ENCODE results near the gene ADCY5.

Gene ADCY5

GRCh38 chr3:123282461-123282860 is 166.4 kb downstream of the ADCY5 start:
- Histone ChIP-seq H4K91ac (ENCODE audit: low read depth, low read length, poor library complexity) (no peak overlapping the region), H3K4ac (ENCODE audit: low read length) (no peak overlapping the region), H3K4me2 (ENCODE audit: insufficient read depth, low read length, poor library complexity, severe bottlenecking) (no peak overlapping the region), H3K36me3 (replicated peaks in 1 of 2; ENCODE audit: control insufficient read depth in 2 of 2, insufficient read depth in 2 of 2, low read length in 2 of 2) (no peaks in the 10 kb centered on the region), H3K27ac (replicated peaks; ENCODE audit: low read length) (no peak overlapping the region), H2AFZ (ENCODE audit: low read length) (no peak overlapping the region), H3K14ac (ENCODE audit: low read length) (no peak overlapping the region), H2BK12ac (ENCODE audit: low read length) (no peak overlapping the region), H3K9me3 (replicated peaks in 1 of 2; ENCODE audit: control insufficient read depth in 2 of 2, insufficient read depth in 1 of 2, low read depth in 1 of 2, low read length in 2 of 2) (peaks cover 0 to 2% of the 10 kb centered on the region in 2 donors), H4K8ac (ENCODE audit: low read depth, low read length) (no peak overlapping the region), H3K18ac (ENCODE audit: low read length) (no peak overlapping the region), H3K23ac (ENCODE audit: low read depth, low read length, poor library complexity) (peak overlapping the region; percentile 29), H3K79me1 (ENCODE audit: low read depth, low read length) (no peaks in the 10 kb centered on the region), H2BK120ac (ENCODE audit: low read depth, low read length) (no peak overlapping the region), H3K9ac (ENCODE audit: low read depth, low read length, poor library complexity) (no peak overlapping the region), H3K27me3 (ENCODE audit: control insufficient read depth in 3 of 3, insufficient read depth in 3 of 3, low read depth in 1 of 3, low read length in 3 of 3) (peaks cover 0 to 2% (median 0%) of the 10 kb centered on the region in 3 experiments), H2BK15ac (ENCODE audit: low read length) (no peak overlapping the region), H2AK5ac (ENCODE audit: low read depth, low read length) (no peak overlapping the region), H3K4me1 (ENCODE audit: control insufficient read depth in 2 of 2, insufficient read depth in 1 of 2, low read depth in 1 of 2, low read length in 2 of 2) (no peaks in the 10 kb centered on the region), H3K4me3 (ENCODE audit: low read length in 2 of 2) (no peak overlapping the region), H2BK5ac (ENCODE audit: low read length) (no peak overlapping the region)
- no peak for DNase-seq (ENCODE audit: low spot score)
- WGBS, 2 donors (ENCODE audit: extremely low coverage in 2 of 2, insufficient read length in 2 of 2, insufficient replicate concordance in 1 of 2): no CpG with 5 or more reads among the region's 8 CpGs

- Histone ChIP-seq H2AK5ac (ENCODE audit: low read depth, low read length) (no peak overlapping the region), H2BK5ac (ENCODE audit: low read length) (no peak overlapping the region), H3K79me1 (ENCODE audit: low read depth, low read length) (no peaks in the 10 kb centered on the region), H3K9ac (ENCODE audit: low read depth, low read length, poor library complexity) (no peak overlapping the region), H2BK120ac (ENCODE audit: low read depth, low read length) (no peak overlapping the region), H3K4me1 (ENCODE audit: control insufficient read depth in 2 of 2, insufficient read depth in 1 of 2, low read depth in 1 of 2, low read length in 2 of 2) (no peaks in the 10 kb centered on the region), H3K36me3 (replicated peaks in 1 of 2; ENCODE audit: control insufficient read depth in 2 of 2, insufficient read depth in 2 of 2, low read length in 2 of 2) (no peaks in the 10 kb centered on the region), H3K4ac (ENCODE audit: low read length) (no peak overlapping the region), H3K27me3 (ENCODE audit: control insufficient read depth in 3 of 3, insufficient read depth in 3 of 3, low read depth in 1 of 3, low read length in 3 of 3) (peaks cover 0 to 1% (median 0%) of the 10 kb centered on the region in 3 experiments), H3K4me2 (ENCODE audit: insufficient read depth, low read length, poor library complexity, severe bottlenecking) (no peak overlapping the region), H2BK12ac (ENCODE audit: low read length) (no peak overlapping the region), H2AFZ (ENCODE audit: low read length) (no peak overlapping the region), H4K8ac (ENCODE audit: low read depth, low read length) (no peak overlapping the region), H3K23ac (ENCODE audit: low read depth, low read length, poor library complexity) (no peak overlapping the region), H3K18ac (ENCODE audit: low read length) (no peak overlapping the region), H3K14ac (ENCODE audit: low read length) (no peak overlapping the region), H3K9me3 (replicated peaks in 1 of 2; ENCODE audit: control insufficient read depth in 2 of 2, insufficient read depth in 1 of 2, low read depth in 1 of 2, low read length in 2 of 2) (peaks cover 0 to 2% of the 10 kb centered on the region in 2 donors), H2BK15ac (ENCODE audit: low read length) (no peak overlapping the region), H3K4me3 (ENCODE audit: low read length in 2 of 2) (peak overlapping the region in 1 of 2 donors; percentile 32), H3K27ac (replicated peaks; ENCODE audit: low read length) (no peak overlapping the region), H4K91ac (ENCODE audit: low read depth, low read length, poor library complexity) (no peak overlapping the region)
- DNase-seq (ENCODE audit: low spot score): no peak
- WGBS, 2 donors (ENCODE audit: extremely low coverage in 2 of 2, insufficient read length in 2 of 2, insufficient replicate concordance in 1 of 2): no CpG with 5 or more reads among the region's 2 CpGs
Observed at GRCh38 chr3:123281929-123282328, 167.0 kb downstream of the ADCY5 start.

DNA sequence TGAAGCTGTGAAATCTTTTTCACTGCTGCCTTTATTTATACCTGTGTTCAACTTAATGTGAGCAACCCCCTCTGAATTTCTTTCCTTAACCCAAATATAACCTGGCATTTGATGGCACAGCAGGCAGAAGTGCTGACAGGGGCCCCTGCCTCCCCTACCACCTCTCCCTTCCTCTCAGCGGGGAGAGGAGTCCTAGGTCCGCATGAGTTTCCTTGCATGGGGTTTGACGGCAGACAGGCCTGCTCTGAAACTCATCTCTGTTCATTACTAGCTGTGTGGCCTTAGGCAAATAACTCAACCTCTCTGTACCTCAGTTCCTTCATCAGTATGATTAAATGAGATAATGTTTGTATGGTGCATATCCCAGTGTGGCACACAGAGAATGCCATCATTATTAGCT is 167.5 kb downstream of the ADCY5 start:
- Histone ChIP-seq H3K79me1 (ENCODE audit: low read depth, low read length) (no peaks in the 10 kb centered on the region), H4K91ac (ENCODE audit: low read depth, low read length, poor library complexity) (no peak overlapping the region), H3K4me1 (ENCODE audit: control insufficient read depth in 2 of 2, insufficient read depth in 1 of 2, low read depth in 1 of 2, low read length in 2 of 2) (peaks cover 0 to 5% of the 10 kb centered on the region in 2 donors), H2AFZ (ENCODE audit: low read length) (no peak overlapping the region), H3K4me2 (ENCODE audit: insufficient read depth, low read length, poor library complexity, severe bottlenecking) (no peak overlapping the region), H2BK120ac (ENCODE audit: low read depth, low read length) (no peak overlapping the region), H3K14ac (ENCODE audit: low read length) (no peak overlapping the region), H2BK12ac (ENCODE audit: low read length) (no peak overlapping the region), H4K8ac (ENCODE audit: low read depth, low read length) (no peak overlapping the region), H3K18ac (ENCODE audit: low read length) (no peak overlapping the region), H2AK5ac (ENCODE audit: low read depth, low read length) (no peak overlapping the region), H3K27me3 (ENCODE audit: control insufficient read depth in 3 of 3, insufficient read depth in 3 of 3, low read depth in 1 of 3, low read length in 3 of 3) (no peaks in the 10 kb centered on the region), H3K4ac (ENCODE audit: low read length) (no peak overlapping the region), H3K27ac (replicated peaks; ENCODE audit: low read length) (no peak overlapping the region), H3K9ac (ENCODE audit: low read depth, low read length, poor library complexity) (no peak overlapping the region), H3K23ac (ENCODE audit: low read depth, low read length, poor library complexity) (no peak overlapping the region), H2BK5ac (ENCODE audit: low read length) (no peak overlapping the region), H2BK15ac (ENCODE audit: low read length) (no peak overlapping the region), H3K36me3 (replicated peaks in 1 of 2; ENCODE audit: control insufficient read depth in 2 of 2, insufficient read depth in 2 of 2, low read length in 2 of 2) (no peaks in the 10 kb centered on the region), H3K4me3 (ENCODE audit: low read length in 2 of 2) (no peak overlapping the region), H3K9me3 (replicated peaks in 1 of 2; ENCODE audit: control insufficient read depth in 2 of 2, insufficient read depth in 1 of 2, low read depth in 1 of 2, low read length in 2 of 2) (peaks cover 0 to 2% of the 10 kb centered on the region in 2 donors)
- no CpG with 5 or more reads among the region's 3 CpGs for WGBS, 2 donors (ENCODE audit: extremely low coverage in 2 of 2, insufficient read length in 2 of 2, insufficient replicate concordance in 1 of 2)
- DNase-seq (ENCODE audit: low spot score): no peak

DNA sequence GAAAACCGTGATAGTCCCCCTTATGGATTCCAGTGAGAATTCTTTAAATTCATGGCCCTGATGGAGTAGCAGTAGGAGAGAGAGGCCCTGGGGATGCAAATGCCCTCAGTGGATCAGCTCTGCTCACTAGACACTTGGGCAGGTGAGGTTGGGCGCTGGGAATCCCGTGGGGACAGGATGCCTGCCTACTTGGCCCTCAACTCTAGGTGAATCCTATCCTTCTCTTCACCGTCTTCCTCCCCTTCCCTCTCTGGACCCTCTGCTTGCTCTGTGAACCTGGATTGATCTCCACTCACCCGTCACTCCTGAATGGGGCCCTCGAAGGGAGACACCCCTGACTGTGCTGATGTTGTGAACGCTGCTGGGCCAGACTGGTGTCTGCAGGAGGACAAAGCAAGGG is 169.8 kb downstream of the ADCY5 start:
- no peaks in the 10 kb centered on the region for H3K79me1 ChIP-seq (ENCODE audit: low read depth, low read length)
- H3K4ac ChIP-seq (ENCODE audit: low read length): no peak overlapping the region
- no peak overlapping the region for H3K4me3 ChIP-seq (ENCODE audit: low read length in 2 of 2)
- no peak overlapping the region for H3K9ac ChIP-seq (ENCODE audit: low read depth, low read length, poor library complexity)
- no peak overlapping the region for H3K27ac ChIP-seq (replicated peaks; ENCODE audit: low read length)
- no peak overlapping the region for H3K14ac ChIP-seq (ENCODE audit: low read length)
- no peak overlapping the region for H3K23ac ChIP-seq (ENCODE audit: low read depth, low read length, poor library complexity)
- no peak for DNase-seq (ENCODE audit: low spot score)
- H2BK120ac ChIP-seq (ENCODE audit: low read depth, low read length): no peak overlapping the region
- H3K4me1 ChIP-seq (ENCODE audit: control insufficient read depth in 2 of 2, insufficient read depth in 1 of 2, low read depth in 1 of 2, low read length in 2 of 2): peaks cover 1 to 6% of the 10 kb centered on the region in 2 donors
- peak overlapping the region; percentile 21 for H3K18ac ChIP-seq (ENCODE audit: low read length)
- H2BK15ac ChIP-seq (ENCODE audit: low read length): no peak overlapping the region
- no peaks in the 10 kb centered on the region for H3K27me3 ChIP-seq (ENCODE audit: control insufficient read depth in 3 of 3, insufficient read depth in 3 of 3, low read depth in 1 of 3, low read length in 3 of 3)
- no peak overlapping the region for H4K91ac ChIP-seq (ENCODE audit: low read depth, low read length, poor library complexity)
- H2BK12ac ChIP-seq (ENCODE audit: low read length): no peak overlapping the region
- H2AK5ac ChIP-seq (ENCODE audit: low read depth, low read length): no peak overlapping the region
- no peak overlapping the region for H3K4me2 ChIP-seq (ENCODE audit: insufficient read depth, low read length, poor library complexity, severe bottlenecking)
- H2AFZ ChIP-seq (ENCODE audit: low read length): no peak overlapping the region
- H3K36me3 ChIP-seq (replicated peaks in 1 of 2; ENCODE audit: control insufficient read depth in 2 of 2, insufficient read depth in 2 of 2, low read length in 2 of 2): no peaks in the 10 kb centered on the region
- WGBS, 2 donors (ENCODE audit: extremely low coverage in 2 of 2, insufficient read length in 2 of 2, insufficient replicate concordance in 1 of 2): no CpG with 5 or more reads among the region's 7 CpGs
- peaks cover 0 to 2% of the 10 kb centered on the region in 2 donors for H3K9me3 ChIP-seq (replicated peaks in 1 of 2; ENCODE audit: control insufficient read depth in 2 of 2, insufficient read depth in 1 of 2, low read depth in 1 of 2, low read length in 2 of 2)
- no peak overlapping the region for H4K8ac ChIP-seq (ENCODE audit: low read depth, low read length)
- H2BK5ac ChIP-seq (ENCODE audit: low read length): no peak overlapping the region

Measured in neuronal stem cell (in vitro differentiated cells).